Hepatocyte (in vitro differentiated cells): Measurements from ENCODE around the gene C6orf141. TPM values are rescaled to one million over a fixed set of nuclear protein-coding genes. Genes with fewer than 3 reads are reported as not detected.

Source experiments
- DNase-seq: peaks from one replicate; pipeline ENCODE4 v3.0.0-alpha.2; 2016; ENCODE audit warnings: low spot score
- H2AFZ ChIP-seq: fragments of 200-600 bp; sonication (generic); 2 replicates; pipeline ENCODE4 v1.6.0; 2016; ENCODE audit warnings: antibody characterized with exemption, mild to moderate bottlenecking
- H3K27ac ChIP-seq: fragments of 200-600 bp; sonication (generic); 2 replicates; pipeline ENCODE4 v1.5.1; 2016; ENCODE audit warnings: mild to moderate bottlenecking
- H3K27me3 ChIP-seq: fragments of 200-600 bp; sonication (generic); 2 replicates; pipeline ENCODE4 v1.6.1; 2016
- H3K36me3 ChIP-seq: fragments of 200-600 bp; sonication (generic); replicated peaks from 2 replicates; pipeline ENCODE4 v1.5.1; 2016; ENCODE audit warnings: low read depth; ENCODE audit not compliant: insufficient read depth
- H3K4me1 ChIP-seq: fragments of 200-600 bp; sonication (generic); 2 replicates; pipeline ENCODE4 v1.5.1; 2016; ENCODE audit warnings: mild to moderate bottlenecking, moderate library complexity; ENCODE audit not compliant: insufficient read depth
- H3K4me2 ChIP-seq: fragments of 200-600 bp; sonication (generic); 2 replicates; pipeline ENCODE4 v1.6.0; 2016
- H3K4me3 ChIP-seq: fragments of 200-600 bp; sonication (generic); 2 replicates; pipeline ENCODE4 v1.5.1; 2016; ENCODE audit warnings: mild to moderate bottlenecking
- H3K79me2 ChIP-seq: fragments of 200-600 bp; sonication (generic); 2 replicates; pipeline ENCODE4 v1.6.0; 2017; ENCODE audit warnings: mild to moderate bottlenecking
- H3K9me2 ChIP-seq: fragments of 200-600 bp; sonication (generic); replicated peaks from 2 replicates; pipeline ENCODE4 v1.6.0; 2017; ENCODE audit warnings: mild to moderate bottlenecking; ENCODE audit not compliant: insufficient read depth
- H3K9me3 ChIP-seq: fragments of 200-600 bp; sonication (generic); 2 replicates; pipeline ENCODE4 v1.5.1; 2016; ENCODE audit warnings: low read depth, mild to moderate bottlenecking
- H4K20me1 ChIP-seq: fragments of 200-600 bp; sonication (generic); 2 replicates; pipeline ENCODE4 v1.6.0; 2016; ENCODE audit warnings: mild to moderate bottlenecking; ENCODE audit not compliant: insufficient read depth, poor library complexity, severe bottlenecking
- CTCF ChIP-seq: fragments of 200-600 bp; sonication (generic); IDR thresholded peaks from 2 replicates; pipeline ENCODE4 v1.5.1; 2016; ENCODE audit warnings: antibody characterized with exemption, mild to moderate bottlenecking; ENCODE audit not compliant: poor library complexity
- EZH2 ChIP-seq: fragments of 200-600 bp; sonication (generic); IDR thresholded peaks from 2 replicates; pipeline ENCODE4 v1.6.1; 2016; ENCODE audit warnings: antibody characterized with exemption, mild to moderate bottlenecking, borderline replicate concordance
- EZH2phosphoT487 ChIP-seq: fragments of 200-600 bp; sonication (generic); IDR thresholded peaks from one replicate; pipeline ENCODE4 v1.6.1; 2018; ENCODE audit warnings: antibody characterized with exemption, mild to moderate bottlenecking, low read depth, moderate library complexity; ENCODE audit not compliant: unreplicated experiment, severe bottlenecking
- WGBS: methylation state at CpG from one replicate; pipeline ENCODE4 v1.1.6; 2016; ENCODE audit warnings: low lambda C conversion rate; ENCODE audit errors: missing lambda C conversion rate; 5-methylcytosine and 5-hydroxymethylcytosine counted together
- polyA plus RNA-seq: library from polyadenylated mRNA; unstranded; fragments of >200 nt; fragmentation: Nextera tagmentation; extraction: Ambion mirVana; gene quantifications from 2 replicates; pipeline ENCODE4 v1.2.1, GENCODE V29; 2016
- total RNA-seq: library from RNA; depleted of rRNA; stranded (reverse); fragments of >200 nt; gene quantifications from 2 replicates; pipeline ENCODE4 v1.2.3, GENCODE V29; 2014

The C6orf141 gene
- total and polyA plus RNA-seq, 2 experiments from 2014 or later: 2.9 to 4.5 TPM

GRCh38 chr6:49524541-49524940 lies 25.9 kb upstream of the C6orf141 start:
- no peaks in the 10 kb centered on the region for H3K27me3 ChIP-seq
- H3K4me3 ChIP-seq: no peak overlapping the region
- no peak overlapping the region for H3K4me2 ChIP-seq
- no peaks in the 10 kb centered on the region for H4K20me1 ChIP-seq
- no peak overlapping the region for H2AFZ ChIP-seq
- no peak overlapping the region for H3K27ac ChIP-seq
- no peaks in the 10 kb centered on the region for H3K79me2 ChIP-seq
- TF ChIP-seq EZH2 (no peak), CTCF (no peak), EZH2phosphoT487 (no peak)
- H3K9me2 ChIP-seq: no peaks in the 10 kb centered on the region
- DNase-seq: no peak
- 71% methylated on average over 7 of the region's 7 CpGs for WGBS
- H3K9me3 ChIP-seq: no peaks in the 10 kb centered on the region
- H3K36me3 ChIP-seq: no peaks in the 10 kb centered on the region
- H3K4me1 ChIP-seq: peaks cover 7% of the 10 kb centered on the region

GRCh38 chr6:49526598-49526997 lies 23.9 kb upstream of the C6orf141 start:
- Histone ChIP-seq H3K4me3 (no peak overlapping the region), H3K27me3 (no peaks in the 10 kb centered on the region), H3K4me1 (peaks cover 7% of the 10 kb centered on the region), H3K9me2 (no peaks in the 10 kb centered on the region), H3K27ac (no peak overlapping the region), H3K79me2 (no peaks in the 10 kb centered on the region), H3K36me3 (no peaks in the 10 kb centered on the region), H3K9me3 (no peaks in the 10 kb centered on the region), H2AFZ (no peak overlapping the region), H4K20me1 (no peaks in the 10 kb centered on the region), H3K4me2 (no peak overlapping the region)
- WGBS: 84% methylated on average over 12 of the region's 12 CpGs
- no peak for TF ChIP-seq EZH2phosphoT487
- TF ChIP-seq CTCF: no peak
- no peak for TF ChIP-seq EZH2
- no peak for DNase-seq

DNA sequence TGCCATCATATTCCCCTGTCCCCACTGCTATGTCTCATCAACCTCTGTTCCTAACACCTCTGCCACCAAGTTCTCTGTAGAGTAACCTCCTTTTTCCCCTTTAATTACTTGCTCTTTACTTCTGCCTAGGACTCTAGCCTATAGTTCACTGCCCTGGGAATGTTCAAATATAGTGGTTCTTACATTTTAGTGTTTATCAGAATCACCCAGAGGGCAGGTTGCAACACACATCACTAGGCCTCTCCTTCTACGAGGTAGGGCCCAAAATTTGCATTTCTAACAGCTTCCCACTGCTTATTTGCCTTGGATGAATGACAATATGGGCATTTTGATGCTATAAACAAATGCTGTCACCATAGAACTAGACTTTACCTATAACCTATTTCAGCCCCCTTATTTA lies 23.1 kb upstream of the C6orf141 start:
- H3K9me3 ChIP-seq: no peaks in the 10 kb centered on the region
- no peaks in the 10 kb centered on the region for H3K79me2 ChIP-seq
- H3K4me2 ChIP-seq: no peak overlapping the region
- no peak overlapping the region for H3K27ac ChIP-seq
- H3K27me3 ChIP-seq: no peaks in the 10 kb centered on the region
- no peaks in the 10 kb centered on the region for H3K9me2 ChIP-seq
- WGBS: 52% methylated on average over 1 of the region's 1 CpG
- peaks cover 7% of the 10 kb centered on the region for H3K4me1 ChIP-seq
- no peaks in the 10 kb centered on the region for H4K20me1 ChIP-seq
- no peak for DNase-seq
- no peaks in the 10 kb centered on the region for H3K36me3 ChIP-seq
- H3K4me3 ChIP-seq: no peak overlapping the region
- H2AFZ ChIP-seq: no peak overlapping the region
- TF ChIP-seq EZH2phosphoT487: no peak
- no peak for TF ChIP-seq CTCF
- TF ChIP-seq EZH2: no peak

- no peak overlapping the region for H3K27ac ChIP-seq
- H4K20me1 ChIP-seq: no peaks in the 10 kb centered on the region
- TF ChIP-seq EZH2phosphoT487 (no peak), EZH2 (no peak), CTCF (no peak)
- no peak overlapping the region for H2AFZ ChIP-seq
- H3K27me3 ChIP-seq: no peaks in the 10 kb centered on the region
- 57% methylated on average over 3 of the region's 3 CpGs for WGBS
- no peaks in the 10 kb centered on the region for H3K9me3 ChIP-seq
- H3K79me2 ChIP-seq: no peaks in the 10 kb centered on the region
- H3K4me2 ChIP-seq: no peak overlapping the region
- DNase-seq: no peak
- H3K36me3 ChIP-seq: no peaks in the 10 kb centered on the region
- peaks cover 4% of the 10 kb centered on the region for H3K4me1 ChIP-seq
- no peak overlapping the region for H3K4me3 ChIP-seq
- H3K9me2 ChIP-seq: no peaks in the 10 kb centered on the region
Measured at GRCh38 chr6:49528571-49528970, 21.9 kb upstream of the C6orf141 start.
